K562 (cell line): ENCODE measurements around the gene FAM89B. TPM values are rescaled to one million over a fixed set of nuclear protein-coding genes. Genes with fewer than 3 reads are reported as not detected.

Experiments used
- ATAC-seq: fragments of 200-7000 bp; cut with Tn5 transposase; 3 replicates; pipeline ENCODE4 v1.9.1; 2020; ENCODE audit warnings: moderate library complexity
- BruUV-seq: library from RNA; stranded (reverse); fragments of 400-500 nt; replicated peaks from 2 replicates; lab custom pipeline; 2021; lab: Mats Ljungman, UMichigan
- CTCF ChIA-PET: fragments of 300-600 bp; formaldehyde crosslinking; extraction: SDS; loops from one replicate; lab custom pipeline; 2021; ENCODE audit warnings: low intra/inter-chr PET ratio; lab: Yijun Ruan, JAX
- POLR2A ChIA-PET: fragments of 300-600, 350-650 bp; sonication (Branson Sonifier 250); formaldehyde crosslinking; extraction: SDS; loops from one replicate; lab custom pipeline; 2021; ENCODE audit warnings: antibody characterized with exemption, inconsistent platforms; lab: Yijun Ruan, JAX
- DNase-seq, 4 experiments: peaks; one replicate each; pipeline versions ENCODE4 v3.0.0 to v3.0.0-alpha.2; 2011 to 2018; ENCODE audit warnings: low spot score in 3 of 4, mixed read lengths in 3 of 4; ENCODE audit errors: extremely low read depth in 1 of 4
- FAIRE-seq: peaks from 2 replicates; lab custom pipeline; 2011; peaks lifted over from hg19 to GRCh38; lab: Jason Lieb, UNC
- H2AFZ ChIP-seq: 2 replicates; pipeline ENCODE4 v1.6.0; 2011; ENCODE audit warnings: low read depth, low read length, control low read depth, inconsistent platforms
- H3K27ac ChIP-seq: fragments of 200-600 bp; 3 replicates; pipeline ENCODE4 v1.8.0; 2011; ENCODE audit warnings: low read depth, mild to moderate bottlenecking, control low read depth, inconsistent platforms, low read length, moderate library complexity, mixed read lengths; ENCODE audit errors: extremely low read depth
- H3K27me3 ChIP-seq, 2 experiments: fragments of 300-600 bp in 1 of 2; 2 replicates in 1 of 2; 3 replicates in 1 of 2; pipeline versions ENCODE4 v1.6.0 to v1.8.0; 2011; ENCODE audit warnings: inconsistent platforms in 2 of 2, low read length in 2 of 2, mild to moderate bottlenecking in 1 of 2, mixed read lengths in 1 of 2, moderate library complexity in 1 of 2; ENCODE audit not compliant: control insufficient read depth in 2 of 2, insufficient read depth in 2 of 2
- H3K36me3 ChIP-seq: fragments of 300-600 bp; 3 replicates; pipeline ENCODE4 v1.8.0; 2011; ENCODE audit warnings: mild to moderate bottlenecking, low read length, inconsistent platforms; ENCODE audit not compliant: control insufficient read depth, insufficient read depth
- H3K4me1 ChIP-seq, 2 experiments: fragments of 200-600 bp in 1 of 2; replicated peaks in 1 of 2; 2 replicates in 1 of 2; 3 replicates in 1 of 2; pipeline versions ENCODE4 v1.5.1 to v1.8.0; 2011; ENCODE audit warnings: inconsistent platforms in 2 of 2, low read length in 2 of 2, mild to moderate bottlenecking in 1 of 2, mixed read lengths in 1 of 2, moderate library complexity in 1 of 2; ENCODE audit not compliant: control insufficient read depth in 2 of 2, insufficient read depth in 2 of 2
- H3K4me2 ChIP-seq: 2 replicates; pipeline ENCODE4 v1.6.1; 2011; ENCODE audit warnings: low read length, control low read depth, inconsistent platforms, mixed read lengths; ENCODE audit not compliant: insufficient read depth
- H3K4me3 ChIP-seq: fragments of 200-600 bp; sonication (generic), shearing (Covaris generic); 2 replicates; pipeline ENCODE4 v1.5.1; 2016; ENCODE audit warnings: control low read depth, inconsistent platforms
- H3K79me2 ChIP-seq: fragments of 200-600 bp; 3 replicates; pipeline ENCODE4 v1.8.0; 2011; ENCODE audit warnings: low read length, inconsistent platforms; ENCODE audit not compliant: control insufficient read depth, insufficient read depth
- H3K9ac ChIP-seq, 2 experiments: 2 replicates each; pipeline versions ENCODE4 v1.6.0 to v1.6.1; 2011; ENCODE audit warnings: low read depth in 2 of 2, low read length in 2 of 2, control low read depth in 1 of 2, inconsistent platforms in 1 of 2, mild to moderate bottlenecking in 1 of 2, mixed read lengths in 1 of 2; ENCODE audit not compliant: insufficient read depth in 1 of 2
- H3K9me1 ChIP-seq: one replicate; pipeline ENCODE4 v1.6.0; 2011; ENCODE audit warnings: inconsistent platforms, mild to moderate bottlenecking, low read length, moderate library complexity; ENCODE audit not compliant: control insufficient read depth, insufficient read depth
- H3K9me3 ChIP-seq: replicated peaks from 2 replicates; pipeline ENCODE4 v1.5.1; 2011; ENCODE audit warnings: low read depth, low read length, inconsistent platforms; ENCODE audit not compliant: control insufficient read depth, insufficient read depth
- H4K20me1 ChIP-seq: replicated peaks from 2 replicates; pipeline ENCODE4 v1.6.1; 2011; ENCODE audit warnings: low read length, inconsistent platforms, mixed read lengths; ENCODE audit not compliant: control insufficient read depth, insufficient read depth
- GABPB1 ChIP-seq: sonication (generic); formaldehyde crosslinking; IDR thresholded peaks from 2 replicates; pipeline ENCODE4 v1.8.0; 2022; ENCODE audit warnings: mild to moderate bottlenecking, missing genetic modification reagents
- KLF13 ChIP-seq: fragments of 450-650 bp; IDR thresholded peaks from 2 replicates; pipeline ENCODE4 v1.6.1; 2016; ENCODE audit warnings: missing genetic modification characterization, low read depth, mild to moderate bottlenecking, missing compliant biosample characterization, moderate library complexity, borderline replicate concordance
- MBD1 ChIP-seq: fragments of 250-450 bp; sonication (Bioruptor Pico); IDR thresholded peaks from 2 replicates; pipeline ENCODE4 v1.8.0; 2022; ENCODE audit warnings: inconsistent platforms
- MYC ChIP-seq, 2 experiments: fragments of 250-450 bp in 1 of 2; sonication (Bioruptor Pico) in 1 of 2; IDR thresholded peaks; 2 replicates each; pipeline versions ENCODE4 v1.5.1 to v1.6.1; 2012 to 2021; ENCODE audit warnings: low read depth in 2 of 2, borderline replicate concordance in 1 of 2, improper control_type of control experiment in 1 of 2, low read length in 1 of 2, mild to moderate bottlenecking in 1 of 2, moderate library complexity in 1 of 2
- NCOA2 ChIP-seq, 2 experiments: fragments of 450-650 bp; IDR thresholded peaks; 2 replicates each; pipeline ENCODE4 v1.6.1; 2018; ENCODE audit warnings: mild to moderate bottlenecking in 2 of 2, moderate library complexity in 1 of 2; ENCODE audit not compliant: partially characterized antibody in 2 of 2
- PHF8 ChIP-seq: fragments of 200-600 bp; sonication (generic); IDR thresholded peaks from 2 replicates; pipeline ENCODE4 v1.6.1; 2012; ENCODE audit warnings: mixed run types, mild to moderate bottlenecking, inconsistent platforms, low read length, moderate library complexity, borderline replicate concordance
- SIN3A ChIP-seq, 2 experiments: fragments of 150-350 bp in 1 of 2; IDR thresholded peaks; 2 replicates each; pipeline ENCODE4 v1.6.1; 2011 to 2016; ENCODE audit warnings: borderline replicate concordance in 2 of 2, low read depth in 2 of 2, low read length in 2 of 2, mild to moderate bottlenecking in 2 of 2, moderate library complexity in 2 of 2; ENCODE audit not compliant: control insufficient read depth in 1 of 2
- SRF ChIP-seq, 2 experiments: fragments of 250-450, 450-650 bp in 1 of 2; sonication (Bioruptor Pico) in 1 of 2; sonication (generic) in 1 of 2; formaldehyde crosslinking; IDR thresholded peaks; 2 replicates each; pipeline versions ENCODE4 v1.5.0 to v1.5.1; 2020 to 2022; ENCODE audit warnings: mild to moderate bottlenecking in 1 of 2, missing genetic modification reagents in 1 of 2
- TAF7 ChIP-seq: fragments of 450-650 bp; IDR thresholded peaks from 2 replicates; pipeline ENCODE4 v1.6.1; 2016; ENCODE audit warnings: missing genetic modification characterization, missing compliant biosample characterization
- TCF7L2 ChIP-seq: fragments of 150-350 bp; IDR thresholded peaks from 2 replicates; pipeline ENCODE4 v1.6.1; 2016; ENCODE audit warnings: low read depth, mild to moderate bottlenecking, low read length, moderate library complexity
- TGIF2 ChIP-seq: sonication (generic); formaldehyde crosslinking; IDR thresholded peaks from 2 replicates; pipeline ENCODE4 v1.8.1; 2022; ENCODE audit warnings: mild to moderate bottlenecking, missing genetic modification reagents, moderate library complexity
- UBTF ChIP-seq, 2 experiments: IDR thresholded peaks; 2 replicates each; pipeline ENCODE4 v1.6.1; 2012; ENCODE audit warnings: improper control_type of control experiment in 2 of 2, low read depth in 2 of 2, low read length in 2 of 2, borderline replicate concordance in 1 of 2
- XRCC5 ChIP-seq: fragments of 200-400 bp; formaldehyde crosslinking; IDR thresholded peaks from 2 replicates; pipeline ENCODE4 v1.6.1; 2017; ENCODE audit warnings: low read depth, mild to moderate bottlenecking, low read length
- ZNF707 ChIP-seq: fragments of 250-450 bp; sonication (Bioruptor Pico); conservative IDR thresholded peaks from 2 replicates; pipeline ENCODE4 v1.8.0; 2022; ENCODE audit warnings: inconsistent platforms, mild to moderate bottlenecking, moderate library complexity
- ZNF77 ChIP-seq: fragments of 250-450 bp; sonication (Bioruptor Pico); IDR thresholded peaks from 2 replicates; pipeline ENCODE4 v1.5.0; 2020
- WGBS: fragments of 100-300 bp; shearing (Covaris generic); methylation state at CpG from one replicate; pipeline ENCODE4 v1.1.6; 2016; ENCODE audit warnings: low coverage, mixed read lengths; ENCODE audit not compliant: insufficient coverage; ENCODE audit errors: missing lambda C conversion rate; 5-methylcytosine and 5-hydroxymethylcytosine counted together
- in situ Hi-C: fragments of 300-500 bp; cut with MboI; formaldehyde crosslinking; loops from 4 replicates; pipeline ENCODE4 v1.15.0; 2018; ENCODE audit warnings: inconsistent platforms, mixed read lengths
- intact Hi-C: fragments of 100-400 bp; cut with micrococcal nuclease; formaldehyde crosslinking; loops from 2 replicates; pipeline ENCODE4 v1.14.2; 2022
- polyA plus RNA-seq, 8 experiments: library from polyadenylated mRNA; depleted of rRNA in 4 of 8; stranded (reverse) in 5 of 8; unstranded in 3 of 8; fragments of >200 nt; fragmentation: Nextera tagmentation in 2 of 8; fragmentation: Illumina TruSeq in 1 of 8; extraction: Ambion mirVana in 2 of 8; extraction: Trizol in 1 of 8; gene quantifications; 2 replicates each; pipeline versions ENCODE4 v1.2.1 to v1.2.3, GENCODE V29; 2011 to 2014; ENCODE audit warnings: inconsistent platforms in 1 of 8, missing spikeins in 1 of 8
- total RNA-seq, 7 experiments: library from RNA; depleted of rRNA in 6 of 7; stranded (reverse); fragments of >200 nt in 6 of 7; fragmentation: Illumina TruSeq in 2 of 7; extraction: Trizol in 2 of 7; gene quantifications; 2 replicates each; pipeline versions ENCODE4 v1.2.1 to v1.2.3, GENCODE V29; 2011 to 2021; ENCODE audit warnings: low replicate concordance in 1 of 7

Gene FAM89B
- total and polyA plus RNA-seq, 9 of the 15 experiments (the other 6 are each of a cell fraction or from before 2014, with no cell fraction given): 0.32 to 27.6 (median 11.9) TPM

GRCh38 chr11:65560555-65561418 is 11.6 kb upstream of the FAM89B start (continued):
- no peak for TF ChIP-seq SIN3A (IDR thresholded peaks at IDR 0.05; ENCODE audit: borderline replicate concordance in 2 of 2, control insufficient read depth in 1 of 2, low read depth in 2 of 2, low read length in 2 of 2)
- TF ChIP-seq, all 486 proteins: peak for 7

GRCh38 chr11:65562020-65562419 is 10.3 kb upstream of the FAM89B start:
- peaks cover 32 to 50% of the 10 kb centered on the region in 2 experiments for H3K4me1 ChIP-seq
- no peak for FAIRE-seq
- no peak for TF ChIP-seq TCF7L2
- TF ChIP-seq SRF (CRISPR knock-in tag; IDR thresholded peaks at IDR 0.05): no peak
- no peak for TF ChIP-seq MYC (IDR thresholded peaks at IDR 0.05; ENCODE audit: low read depth, low read length)
- TF ChIP-seq MYC (CRISPR knock-in tag; IDR thresholded peaks at IDR 0.05; ENCODE audit: borderline replicate concordance, low read depth): no peak
- no peak for TF ChIP-seq PHF8
- no peak for TF ChIP-seq ZNF77 (CRISPR knock-in tag)
- TF ChIP-seq TAF7 (tag): no peak
- TF ChIP-seq UBTF (IDR thresholded peaks at IDR 0.05; ENCODE audit: borderline replicate concordance in 1 of 2, low read depth in 2 of 2, low read length in 2 of 2): no peak
- no peak for TF ChIP-seq XRCC5
- TF ChIP-seq GABPB1 (CRISPR knock-in tag): no peak
- TF ChIP-seq ZNF707 (CRISPR knock-in tag): no peak
- no peak for TF ChIP-seq NCOA2 (IDR thresholded peaks at IDR 0.05; ENCODE audit: partially characterized antibody in 2 of 2)
- TF ChIP-seq MBD1 (CRISPR knock-in tag): no peak
- TF ChIP-seq KLF13 (tag): no peak
- TF ChIP-seq TGIF2 (CRISPR knock-in tag): no peak

More at GRCh38 chr11:65562020-65562419, 10.3 kb upstream of the FAM89B start:
- CTCF ChIA-PET: no interaction called here
- ATAC-seq (no peak), DNase-seq (no peak)
- WGBS: 65% methylated on average over 7 of the region's 7 CpGs
- Histone ChIP-seq H3K9me3 (no peaks in the 10 kb centered on the region), H3K27me3 (no peaks in the 10 kb centered on the region), H3K79me2 (no peaks in the 10 kb centered on the region), H3K4me3 (no peak overlapping the region), H2AFZ (no peak overlapping the region), H4K20me1 (no peaks in the 10 kb centered on the region), H3K9me1 (no peaks in the 10 kb centered on the region), H3K27ac (no peak overlapping the region), H3K36me3 (no peaks in the 10 kb centered on the region), H3K4me2 (no peak overlapping the region), H3K9ac (no peak overlapping the region)
- intact Hi-C loops (no loop called here), in situ Hi-C loops (no loop called here)
- POLR2A ChIA-PET: interaction anchor here (0.7 to 3.6 kb wide), 4 partner anchors 10 to 139 kb away, joined by 3 to 22 read pairs (median 4); partner anchors contain the start of genes FAM89B, MALAT1 and ZNRD2
- BruUV-seq: no TSS peak
